DND-41 (cell line): ENCODE measurements around the gene LRRC8D.

Experiments used
- ATAC-seq: fragments of 200-7000 bp; cut with Tn5 transposase; 3 replicates; pipeline ENCODE4 v1.9.1; 2021; ENCODE audit warnings: low read depth; ENCODE audit not compliant: insufficient read depth
- DNase-seq: peaks from one replicate; pipeline ENCODE4 v3.0.0-alpha.2; 2020
- H2AFZ ChIP-seq: 2 replicates; pipeline ENCODE4 v1.6.0; 2012; ENCODE audit warnings: low read depth, low read length
- H3K27ac ChIP-seq: 2 replicates; pipeline ENCODE4 v1.5.1; 2012; ENCODE audit warnings: low read length, inconsistent platforms
- H3K27me3 ChIP-seq: fragments of 200-600 bp; sonication (generic); 2 replicates; pipeline ENCODE4 v1.6.0; 2012; ENCODE audit warnings: low read length, mild to moderate bottlenecking, inconsistent platforms; ENCODE audit not compliant: insufficient read depth, poor library complexity
- H3K36me3 ChIP-seq: 2 replicates; pipeline ENCODE4 v1.5.1; 2012; ENCODE audit warnings: low read length, inconsistent platforms; ENCODE audit not compliant: insufficient read depth
- H3K4me1 ChIP-seq: 2 replicates; pipeline ENCODE4 v1.5.1; 2012; ENCODE audit warnings: mild to moderate bottlenecking, low read length; ENCODE audit not compliant: insufficient read depth
- H3K4me2 ChIP-seq: 2 replicates; pipeline ENCODE4 v1.6.0; 2012; ENCODE audit warnings: mild to moderate bottlenecking, moderate library complexity, low read length, inconsistent platforms; ENCODE audit not compliant: insufficient read depth
- H3K4me3 ChIP-seq, 2 experiments: fragments of 200-600 bp in 1 of 2; shearing (Covaris generic) in 1 of 2; 2 replicates each; pipeline ENCODE4 v1.5.1; 2012 to 2016; ENCODE audit warnings: inconsistent platforms in 2 of 2, low read length in 2 of 2, mild to moderate bottlenecking in 2 of 2, low read depth in 1 of 2, moderate library complexity in 1 of 2
- H3K79me2 ChIP-seq: 2 replicates; pipeline ENCODE4 v1.6.0; 2012; ENCODE audit warnings: low read length, inconsistent platforms; ENCODE audit not compliant: insufficient read depth
- H3K9ac ChIP-seq: 2 replicates; pipeline ENCODE4 v1.6.0; 2012; ENCODE audit warnings: low read depth, mild to moderate bottlenecking, inconsistent platforms, low read length, moderate library complexity
- H3K9me3 ChIP-seq: 2 replicates; pipeline ENCODE4 v1.5.1; 2012; ENCODE audit warnings: low read length, moderate library complexity, mild to moderate bottlenecking, inconsistent platforms; ENCODE audit not compliant: insufficient read depth, severe bottlenecking
- H4K20me1 ChIP-seq: 2 replicates; pipeline ENCODE4 v1.6.0; 2012; ENCODE audit warnings: low read length; ENCODE audit not compliant: insufficient read depth
- CTCF ChIP-seq: IDR thresholded peaks from 2 replicates; pipeline ENCODE4 v1.5.1; 2012; ENCODE audit warnings: borderline replicate concordance, low read length, moderate library complexity, mild to moderate bottlenecking; ENCODE audit not compliant: poor library complexity, severe bottlenecking; ENCODE audit errors: extremely low read depth
- EZH2 ChIP-seq: IDR thresholded peaks from 3 replicates; pipeline ENCODE4 v1.6.1; 2012; ENCODE audit warnings: borderline replicate concordance, low read depth, mild to moderate bottlenecking, moderate library complexity, low read length, inconsistent platforms; ENCODE audit not compliant: severe bottlenecking

The LRRC8D gene

DNA sequence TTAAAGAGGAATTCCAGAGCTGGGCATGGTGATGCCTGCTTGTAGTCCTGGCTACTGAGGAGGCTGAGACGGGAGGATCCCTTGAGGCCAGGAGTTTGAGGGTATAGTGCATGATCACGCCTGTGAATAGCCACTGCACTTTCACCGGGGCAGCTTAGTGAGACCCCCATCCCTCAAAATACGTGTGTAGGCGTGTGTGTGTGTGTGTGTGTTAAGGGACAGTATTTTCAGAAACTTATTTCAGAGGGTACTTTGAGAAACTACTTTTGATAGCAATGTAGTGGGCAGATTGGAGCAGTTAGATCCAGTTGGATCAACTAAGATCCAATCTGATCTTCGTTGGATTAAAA lies 62.2 kb downstream of the LRRC8D start:
- H3K27me3 ChIP-seq, result no peaks in the 10 kb centered on the region
- ATAC-seq, result no peak
- H3K36me3 ChIP-seq, result peaks cover 8% of the 10 kb centered on the region; the same call in 1 of the 2 replicates
- peaks cover 2% of the 10 kb centered on the region; the same call in 1 of the 2 replicates for H4K20me1 ChIP-seq
- H3K27ac ChIP-seq, result no peak overlapping the region
- no peak overlapping the region for H2AFZ ChIP-seq
- no peak for TF ChIP-seq EZH2
- TF ChIP-seq CTCF, result no peak
- no peaks in the 10 kb centered on the region for H3K9me3 ChIP-seq
- peaks cover 43% of the 10 kb centered on the region for H3K79me2 ChIP-seq
- H3K4me3 ChIP-seq, result no peak overlapping the region
- no peaks in the 10 kb centered on the region for H3K4me1 ChIP-seq
- no peak overlapping the region for H3K9ac ChIP-seq
- no peak overlapping the region for H3K4me2 ChIP-seq
- no peak for DNase-seq

DNA sequence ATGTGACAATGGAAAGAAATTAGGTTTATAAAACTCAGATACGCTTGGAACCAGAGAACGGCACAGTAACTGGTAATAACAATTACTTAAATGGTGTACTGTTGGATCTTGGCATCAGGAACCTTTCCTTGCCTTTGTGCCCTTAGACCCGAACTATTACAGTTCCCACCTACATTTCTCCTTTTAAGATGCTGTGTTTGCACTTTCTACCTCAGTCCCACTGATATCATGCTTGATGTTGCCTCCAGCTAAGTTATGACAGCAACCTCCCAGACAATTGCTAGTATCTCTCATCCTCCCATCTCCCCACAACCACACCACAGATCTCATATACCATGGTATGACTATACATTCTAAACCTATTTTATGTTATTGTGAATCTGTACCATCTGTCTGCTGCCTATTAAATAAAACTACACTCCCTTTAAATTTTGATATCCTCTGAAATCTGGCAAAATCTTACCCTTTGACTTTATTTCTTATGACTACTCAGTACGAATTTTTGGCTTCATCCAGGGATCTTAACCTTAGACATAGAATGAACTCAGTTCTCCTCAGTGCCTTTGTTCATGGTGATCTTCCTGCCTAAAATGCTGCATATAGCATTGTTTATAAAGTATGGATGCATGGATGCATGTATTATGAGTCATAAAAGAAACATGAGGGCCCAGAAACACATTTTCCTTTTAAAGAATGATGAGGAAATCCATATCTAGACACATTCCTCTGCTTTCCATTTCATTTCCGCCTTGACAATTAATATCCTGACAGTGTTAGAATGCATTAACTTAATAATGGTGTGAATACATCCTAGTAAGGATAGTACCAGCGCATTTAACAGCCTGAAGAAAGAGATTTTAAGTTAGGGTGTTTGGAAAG lies 64.1 kb downstream of the LRRC8D start:
- TF ChIP-seq EZH2 (no peak), CTCF (no peak)
- Histone ChIP-seq H3K9me3 (no peaks in the 10 kb centered on the region), H3K4me2 (no peak overlapping the region), H2AFZ (no peak overlapping the region), H3K27ac (no peak overlapping the region), H3K4me1 (no peaks in the 10 kb centered on the region), H3K36me3 (peaks cover 8% of the 10 kb centered on the region; the same call in 1 of the 2 replicates), H3K4me3 (no peak overlapping the region), H3K9ac (no peak overlapping the region), H3K27me3 (no peaks in the 10 kb centered on the region), H3K79me2 (peaks cover 41% of the 10 kb centered on the region), H4K20me1 (peaks cover 5% of the 10 kb centered on the region; the same call in 1 of the 2 replicates)
- ATAC-seq, result no peak
- DNase-seq, result no peak

DNA sequence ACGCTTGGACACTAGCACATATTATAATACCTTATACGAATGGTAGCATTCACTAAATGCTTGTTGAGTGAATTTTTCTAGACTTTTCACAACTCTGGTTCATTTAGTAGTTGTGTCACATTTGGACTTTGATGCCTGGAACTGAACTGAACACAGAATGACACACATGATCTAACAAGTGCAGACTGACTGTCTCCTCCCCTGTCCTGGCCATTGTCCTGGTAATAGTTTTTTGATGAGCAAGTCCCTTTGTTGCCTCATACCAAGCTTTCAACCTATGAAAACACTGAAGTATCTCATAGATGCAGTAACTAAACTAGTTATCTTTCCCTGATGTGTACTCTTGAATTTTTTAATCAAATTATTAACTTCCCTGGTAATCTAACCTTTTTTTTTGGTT lies 66.4 kb downstream of the LRRC8D start:
- no peak overlapping the region for H2AFZ ChIP-seq
- DNase-seq (no peak), ATAC-seq (no peak)
- H3K4me1 ChIP-seq, result no peaks in the 10 kb centered on the region
- H3K9me3 ChIP-seq, result no peaks in the 10 kb centered on the region
- peaks cover 25% of the 10 kb centered on the region for H3K79me2 ChIP-seq
- H4K20me1 ChIP-seq, result peaks cover 5% of the 10 kb centered on the region; the same call in 1 of the 2 replicates
- no peak overlapping the region for H3K4me2 ChIP-seq
- H3K36me3 ChIP-seq, result peaks cover 4% of the 10 kb centered on the region; the same call in 1 of the 2 replicates
- no peaks in the 10 kb centered on the region for H3K27me3 ChIP-seq
- no peak overlapping the region for H3K27ac ChIP-seq
- TF ChIP-seq EZH2, result no peak
- TF ChIP-seq CTCF, result no peak
- H3K9ac ChIP-seq, result no peak overlapping the region
- no peak overlapping the region for H3K4me3 ChIP-seq
